WTC11 (cell line): ENCODE measurements around the gene SH3BP2.

ENCODE experiments used
- AFF4 ChIP-seq: sonication (generic); formaldehyde crosslinking; IDR thresholded peaks from 2 replicates; pipeline ENCODE4 v1.8.1; 2023; ENCODE audit warnings: mild to moderate bottlenecking, missing genetic modification reagents, borderline replicate concordance
- CREB1 ChIP-seq: sonication (generic); formaldehyde crosslinking; IDR thresholded peaks from 2 replicates; pipeline ENCODE4 v1.8.0; 2023; ENCODE audit warnings: mild to moderate bottlenecking, missing genetic modification reagents
- CTCF ChIP-seq: fragments of 200-600 bp; IDR thresholded peaks from 2 replicates; pipeline ENCODE4 v1.8.0; 2022; ENCODE audit warnings: antibody characterized with exemption
- ETV6 ChIP-seq: sonication (generic); formaldehyde crosslinking; IDR thresholded peaks from 2 replicates; pipeline ENCODE4 v1.8.1; 2022; ENCODE audit warnings: mild to moderate bottlenecking, missing genetic modification reagents
- NR1H2 ChIP-seq: sonication (generic); formaldehyde crosslinking; IDR thresholded peaks from 2 replicates; pipeline ENCODE4 v1.9.0; 2021; ENCODE audit warnings: mild to moderate bottlenecking, moderate library complexity, missing genetic modification reagents
- SOX15 ChIP-seq: fragments of 250-450 bp; sonication (Bioruptor Pico); IDR thresholded peaks from 2 replicates; pipeline ENCODE4 v1.9.0; 2021; ENCODE audit warnings: mild to moderate bottlenecking

GRCh38 chr4:2754848-2755819, 37.8 kb upstream of the SH3BP2 start:
- TF ChIP-seq CTCF (no peak), AFF4 (no peak), SOX15 (CRISPR knock-in tag) (no peak), ETV6 (CRISPR knock-in tag) (no peak), NR1H2 (CRISPR knock-in tag) (no peak), CREB1 (CRISPR knock-in tag) (no peak)
